Measurements from ENCODE around the gene CDC42BPB.
A peak's percentile ranks its signal among the peaks of the same experiment; 100 is the strongest.

CDC42BPB gene

DNA sequence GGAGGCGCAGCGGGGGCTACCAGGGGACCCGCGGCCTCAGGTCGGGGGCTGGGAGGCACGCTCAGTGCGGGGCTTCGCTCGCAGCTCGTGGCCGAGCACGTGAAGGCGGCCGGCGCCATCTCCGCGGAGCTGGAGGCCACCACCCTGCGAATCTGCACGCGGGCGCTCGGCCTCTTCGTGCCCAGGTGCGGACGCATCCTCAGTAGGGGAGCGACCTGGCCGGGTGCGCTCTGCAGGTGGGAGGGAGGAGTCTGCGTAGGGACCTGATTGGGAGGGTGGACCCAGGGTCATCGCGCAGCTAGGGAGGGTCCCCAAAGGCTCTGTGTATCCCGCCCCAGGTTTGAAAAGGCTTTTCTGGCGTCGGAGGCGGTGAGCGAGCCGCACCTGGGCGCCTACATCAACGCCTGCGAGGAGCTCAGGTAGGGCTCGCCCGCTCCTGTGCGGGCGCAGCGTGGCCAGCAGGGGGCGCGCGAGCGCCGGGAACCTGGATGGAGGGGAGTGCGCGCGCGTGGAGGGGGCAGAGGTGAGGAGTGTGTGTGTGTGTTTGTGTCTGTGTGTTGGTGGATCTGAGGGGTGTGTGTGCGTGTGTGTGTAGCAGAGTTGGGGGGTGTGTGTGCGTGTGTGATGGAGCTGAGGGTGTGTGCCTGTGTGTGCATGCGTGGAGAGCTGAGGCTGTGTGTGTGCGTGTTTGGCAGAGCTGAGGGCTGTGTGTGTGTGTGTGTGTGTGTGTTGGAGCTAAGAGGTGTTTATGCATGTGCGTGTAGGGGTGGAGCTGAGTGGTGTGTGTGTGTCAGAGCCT, 47.5 kb upstream of the CDC42BPB start (continued):
- TF ChIP-seq, protein P1, sequence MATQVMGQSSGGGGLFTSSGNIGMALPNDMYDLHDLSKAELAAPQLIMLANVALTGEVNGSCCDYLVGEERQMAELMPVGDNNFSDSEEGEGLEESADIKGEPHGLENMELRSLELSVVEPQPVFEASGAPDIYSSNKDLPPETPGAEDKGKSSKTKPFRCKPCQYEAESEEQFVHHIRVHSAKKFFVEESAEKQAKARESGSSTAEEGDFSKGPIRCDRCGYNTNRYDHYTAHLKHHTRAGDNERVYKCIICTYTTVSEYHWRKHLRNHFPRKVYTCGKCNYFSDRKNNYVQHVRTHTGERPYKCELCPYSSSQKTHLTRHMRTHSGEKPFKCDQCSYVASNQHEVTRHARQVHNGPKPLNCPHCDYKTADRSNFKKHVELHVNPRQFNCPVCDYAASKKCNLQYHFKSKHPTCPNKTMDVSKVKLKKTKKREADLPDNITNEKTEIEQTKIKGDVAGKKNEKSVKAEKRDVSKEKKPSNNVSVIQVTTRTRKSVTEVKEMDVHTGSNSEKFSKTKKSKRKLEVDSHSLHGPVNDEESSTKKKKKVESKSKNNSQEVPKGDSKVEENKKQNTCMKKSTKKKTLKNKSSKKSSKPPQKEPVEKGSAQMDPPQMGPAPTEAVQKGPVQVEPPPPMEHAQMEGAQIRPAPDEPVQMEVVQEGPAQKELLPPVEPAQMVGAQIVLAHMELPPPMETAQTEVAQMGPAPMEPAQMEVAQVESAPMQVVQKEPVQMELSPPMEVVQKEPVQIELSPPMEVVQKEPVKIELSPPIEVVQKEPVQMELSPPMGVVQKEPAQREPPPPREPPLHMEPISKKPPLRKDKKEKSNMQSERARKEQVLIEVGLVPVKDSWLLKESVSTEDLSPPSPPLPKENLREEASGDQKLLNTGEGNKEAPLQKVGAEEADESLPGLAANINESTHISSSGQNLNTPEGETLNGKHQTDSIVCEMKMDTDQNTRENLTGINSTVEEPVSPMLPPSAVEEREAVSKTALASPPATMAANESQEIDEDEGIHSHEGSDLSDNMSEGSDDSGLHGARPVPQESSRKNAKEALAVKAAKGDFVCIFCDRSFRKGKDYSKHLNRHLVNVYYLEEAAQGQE (tag by site-specific recombination; IDR thresholded peaks at IDR 0.05) = no peak
- TF ChIP-seq ZNF157 (tag by site-specific recombination; IDR thresholded peaks at IDR 0.05) (peak; percentile 67), ZNF792 (tag by site-specific recombination; IDR thresholded peaks at IDR 0.05) (peak; percentile 93), ZNF24 (tag by site-specific recombination; IDR thresholded peaks at IDR 0.05) (no peak), ZNF239 (tag by site-specific recombination; IDR thresholded peaks at IDR 0.05) (peak; percentile 88; the same call in 1 of the 2 replicates), ZNF624 (tag by site-specific recombination; IDR thresholded peaks at IDR 0.05) (peak; percentile 80; the same call in 1 of the 2 replicates), ZNF830 (tag by site-specific recombination; IDR thresholded peaks at IDR 0.05; ENCODE audit: low read depth) (no peak), SP7 (tag by site-specific recombination; IDR thresholded peaks at IDR 0.05) (peak; percentile 89), GLIS2 (tag by site-specific recombination; IDR thresholded peaks at IDR 0.05) (no peak; the same call in 1 of the 2 replicates), ZFP37 (tag by site-specific recombination; IDR thresholded peaks at IDR 0.05) (no peak), KLF1 (tag by site-specific recombination; IDR thresholded peaks at IDR 0.05) (peak; percentile 75), MYNN (tag by site-specific recombination; IDR thresholded peaks at IDR 0.05; ENCODE audit: borderline replicate concordance) (no peak; the same call in 1 of the 2 replicates), ZNF292 (tag by site-specific recombination; IDR thresholded peaks at IDR 0.05; ENCODE audit: borderline replicate concordance, low read depth) (no peak), ZNF660 (tag by site-specific recombination; IDR thresholded peaks at IDR 0.05) (no peak), ZNF221 (tag by site-specific recombination; IDR thresholded peaks at IDR 0.05; ENCODE audit: borderline replicate concordance) (no peak), ZNF558 (tag by site-specific recombination; IDR thresholded peaks at IDR 0.05) (no peak), ZNF324 (tag by site-specific recombination; IDR thresholded peaks at IDR 0.05) (peak; percentile 94), ZNF266 (tag by site-specific recombination; IDR thresholded peaks at IDR 0.05; ENCODE audit: low read depth) (peak; percentile 92), ZNF658 (tag by site-specific recombination; IDR thresholded peaks at IDR 0.05) (0 out of 2 replicates have a peak, but pooled peaks have one; percentile 62), ZNF174 (tag by site-specific recombination; IDR thresholded peaks at IDR 0.05) (no peak), ZNF768 (tag by site-specific recombination; IDR thresholded peaks at IDR 0.05) (no peak), ZNF140 (tag by site-specific recombination; IDR thresholded peaks at IDR 0.05) (no peak), ZNF394 (tag by site-specific recombination; IDR thresholded peaks at IDR 0.05; ENCODE audit: borderline replicate concordance) (peak; percentile 30; the same call in 1 of the 2 replicates)
- TF ChIP-seq, protein P2, sequence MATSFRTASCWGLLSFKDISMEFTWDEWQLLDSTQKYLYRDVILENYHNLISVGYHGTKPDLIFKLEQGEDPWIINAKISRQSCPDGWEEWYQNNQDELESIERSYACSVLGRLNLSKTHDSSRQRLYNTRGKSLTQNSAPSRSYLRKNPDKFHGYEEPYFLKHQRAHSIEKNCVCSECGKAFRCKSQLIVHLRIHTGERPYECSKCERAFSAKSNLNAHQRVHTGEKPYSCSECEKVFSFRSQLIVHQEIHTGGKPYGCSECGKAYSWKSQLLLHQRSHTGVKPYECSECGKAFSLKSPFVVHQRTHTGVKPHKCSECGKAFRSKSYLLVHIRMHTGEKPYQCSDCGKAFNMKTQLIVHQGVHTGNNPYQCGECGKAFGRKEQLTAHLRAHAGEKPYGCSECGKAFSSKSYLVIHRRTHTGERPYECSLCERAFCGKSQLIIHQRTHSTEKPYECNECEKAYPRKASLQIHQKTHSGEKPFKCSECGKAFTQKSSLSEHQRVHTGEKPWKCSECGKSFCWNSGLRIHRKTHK (tag by site-specific recombination; IDR thresholded peaks at IDR 0.05) = no peak
- TF ChIP-seq, protein P3, sequence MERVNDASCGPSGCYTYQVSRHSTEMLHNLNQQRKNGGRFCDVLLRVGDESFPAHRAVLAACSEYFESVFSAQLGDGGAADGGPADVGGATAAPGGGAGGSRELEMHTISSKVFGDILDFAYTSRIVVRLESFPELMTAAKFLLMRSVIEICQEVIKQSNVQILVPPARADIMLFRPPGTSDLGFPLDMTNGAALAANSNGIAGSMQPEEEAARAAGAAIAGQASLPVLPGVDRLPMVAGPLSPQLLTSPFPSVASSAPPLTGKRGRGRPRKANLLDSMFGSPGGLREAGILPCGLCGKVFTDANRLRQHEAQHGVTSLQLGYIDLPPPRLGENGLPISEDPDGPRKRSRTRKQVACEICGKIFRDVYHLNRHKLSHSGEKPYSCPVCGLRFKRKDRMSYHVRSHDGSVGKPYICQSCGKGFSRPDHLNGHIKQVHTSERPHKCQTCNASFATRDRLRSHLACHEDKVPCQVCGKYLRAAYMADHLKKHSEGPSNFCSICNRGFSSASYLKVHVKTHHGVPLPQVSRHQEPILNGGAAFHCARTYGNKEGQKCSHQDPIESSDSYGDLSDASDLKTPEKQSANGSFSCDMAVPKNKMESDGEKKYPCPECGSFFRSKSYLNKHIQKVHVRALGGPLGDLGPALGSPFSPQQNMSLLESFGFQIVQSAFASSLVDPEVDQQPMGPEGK (tag by site-specific recombination; IDR thresholded peaks at IDR 0.05) = peak; percentile 98
- TF ChIP-seq, protein P4, sequence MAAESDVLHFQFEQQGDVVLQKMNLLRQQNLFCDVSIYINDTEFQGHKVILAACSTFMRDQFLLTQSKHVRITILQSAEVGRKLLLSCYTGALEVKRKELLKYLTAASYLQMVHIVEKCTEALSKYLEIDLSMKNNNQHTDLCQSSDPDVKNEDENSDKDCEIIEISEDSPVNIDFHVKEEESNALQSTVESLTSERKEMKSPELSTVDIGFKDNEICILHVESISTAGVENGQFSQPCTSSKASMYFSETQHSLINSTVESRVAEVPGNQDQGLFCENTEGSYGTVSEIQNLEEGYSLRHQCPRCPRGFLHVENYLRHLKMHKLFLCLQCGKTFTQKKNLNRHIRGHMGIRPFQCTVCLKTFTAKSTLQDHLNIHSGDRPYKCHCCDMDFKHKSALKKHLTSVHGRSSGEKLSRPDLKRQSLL (tag by site-specific recombination; IDR thresholded peaks at IDR 0.05) = no peak
- TF ChIP-seq, protein P5, sequence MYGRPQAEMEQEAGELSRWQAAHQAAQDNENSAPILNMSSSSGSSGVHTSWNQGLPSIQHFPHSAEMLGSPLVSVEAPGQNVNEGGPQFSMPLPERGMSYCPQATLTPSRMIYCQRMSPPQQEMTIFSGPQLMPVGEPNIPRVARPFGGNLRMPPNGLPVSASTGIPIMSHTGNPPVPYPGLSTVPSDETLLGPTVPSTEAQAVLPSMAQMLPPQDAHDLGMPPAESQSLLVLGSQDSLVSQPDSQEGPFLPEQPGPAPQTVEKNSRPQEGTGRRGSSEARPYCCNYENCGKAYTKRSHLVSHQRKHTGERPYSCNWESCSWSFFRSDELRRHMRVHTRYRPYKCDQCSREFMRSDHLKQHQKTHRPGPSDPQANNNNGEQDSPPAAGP (tag by site-specific recombination; IDR thresholded peaks at IDR 0.05) = peak; percentile 93; the same call in 1 of the 2 replicates
- TF ChIP-seq, protein P6, sequence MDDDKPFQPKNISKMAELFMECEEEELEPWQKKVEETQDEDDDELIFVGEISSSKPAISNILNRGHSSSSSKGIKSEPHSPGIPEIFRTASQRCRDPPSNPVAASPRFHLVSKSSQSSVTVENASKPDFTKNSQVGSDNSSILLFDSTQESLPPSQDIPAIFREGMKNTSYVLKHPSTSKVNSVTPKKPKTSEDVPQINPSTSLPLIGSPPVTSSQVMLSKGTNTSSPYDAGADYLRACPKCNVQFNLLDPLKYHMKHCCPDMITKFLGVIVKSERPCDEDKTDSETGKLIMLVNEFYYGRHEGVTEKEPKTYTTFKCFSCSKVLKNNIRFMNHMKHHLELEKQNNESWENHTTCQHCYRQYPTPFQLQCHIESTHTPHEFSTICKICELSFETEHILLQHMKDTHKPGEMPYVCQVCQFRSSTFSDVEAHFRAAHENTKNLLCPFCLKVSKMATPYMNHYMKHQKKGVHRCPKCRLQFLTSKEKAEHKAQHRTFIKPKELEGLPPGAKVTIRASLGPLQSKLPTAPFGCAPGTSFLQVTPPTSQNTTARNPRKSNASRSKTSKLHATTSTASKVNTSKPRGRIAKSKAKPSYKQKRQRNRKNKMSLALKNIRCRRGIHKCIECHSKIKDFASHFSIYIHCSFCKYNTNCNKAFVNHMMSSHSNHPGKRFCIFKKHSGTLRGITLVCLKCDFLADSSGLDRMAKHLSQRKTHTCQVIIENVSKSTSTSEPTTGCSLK (tag by site-specific recombination; IDR thresholded peaks at IDR 0.05) = peak; percentile 97
